Esophagus (tissue), 2 donors: ENCODE data around the gene TMEM145. TPM values are rescaled to one million over a fixed set of nuclear protein-coding genes. Genes with fewer than 3 reads are reported as not detected.
A peak's percentile ranks its signal among the peaks of the same experiment; 100 is the strongest.

Source experiments
- H3K27ac ChIP-seq, 2 donors: one replicate each; pipeline ENCODE4 v1.5.1; 2013; ENCODE audit warnings: low read depth in 2 of 2, mild to moderate bottlenecking in 2 of 2, inconsistent platforms in 1 of 2, low read length in 1 of 2, moderate library complexity in 1 of 2
- H3K27me3 ChIP-seq, 2 donors: one replicate each; pipeline ENCODE4 v1.6.1; 2013; ENCODE audit warnings: low read length in 2 of 2, control low read depth in 1 of 2, mild to moderate bottlenecking in 1 of 2; ENCODE audit not compliant: insufficient read depth in 2 of 2, control insufficient read depth in 1 of 2
- H3K36me3 ChIP-seq, 2 donors: one replicate each; pipeline ENCODE4 v1.6.1; 2013; ENCODE audit warnings: low read length in 1 of 2; ENCODE audit not compliant: control insufficient read depth in 2 of 2, insufficient read depth in 2 of 2
- H3K4me1 ChIP-seq, 2 donors: one replicate each; pipeline ENCODE4 v1.6.1; 2013; ENCODE audit warnings: low read length in 1 of 2; ENCODE audit not compliant: control insufficient read depth in 2 of 2, insufficient read depth in 2 of 2
- H3K4me3 ChIP-seq, 2 donors: one replicate each; pipeline ENCODE4 v1.5.1; 2013; ENCODE audit warnings: low read length in 2 of 2, mild to moderate bottlenecking in 2 of 2, low read depth in 1 of 2, moderate library complexity in 1 of 2
- H3K9me3 ChIP-seq, 2 donors: one replicate each; pipeline ENCODE4 v1.6.1; 2013; ENCODE audit warnings: mild to moderate bottlenecking in 2 of 2, low read depth in 1 of 2, low read length in 1 of 2, moderate library complexity in 1 of 2; ENCODE audit not compliant: control insufficient read depth in 2 of 2, insufficient read depth in 1 of 2
- WGBS, 2 donors: extraction: QIAGEN DNeasy Blood & Tissue Kit; methylation state at CpG; one replicate each; pipeline ENCODE4 v1.1.7; 2013; 5-methylcytosine and 5-hydroxymethylcytosine counted together
- polyA plus RNA-seq, 2 donors: library from polyadenylated mRNA; stranded (reverse); fragments of 200-250 nt; gene quantifications; one replicate each; pipeline ENCODE4 v1.2.3, GENCODE V29; 2013
- donor health status: healthy with polysubstance abuse.
- donor health status: Bipolar disorder and iron deficiency.

Gene TMEM145
- polyA plus RNA-seq, 2 donors, result 0.04 to 0.08 TPM

DNA sequence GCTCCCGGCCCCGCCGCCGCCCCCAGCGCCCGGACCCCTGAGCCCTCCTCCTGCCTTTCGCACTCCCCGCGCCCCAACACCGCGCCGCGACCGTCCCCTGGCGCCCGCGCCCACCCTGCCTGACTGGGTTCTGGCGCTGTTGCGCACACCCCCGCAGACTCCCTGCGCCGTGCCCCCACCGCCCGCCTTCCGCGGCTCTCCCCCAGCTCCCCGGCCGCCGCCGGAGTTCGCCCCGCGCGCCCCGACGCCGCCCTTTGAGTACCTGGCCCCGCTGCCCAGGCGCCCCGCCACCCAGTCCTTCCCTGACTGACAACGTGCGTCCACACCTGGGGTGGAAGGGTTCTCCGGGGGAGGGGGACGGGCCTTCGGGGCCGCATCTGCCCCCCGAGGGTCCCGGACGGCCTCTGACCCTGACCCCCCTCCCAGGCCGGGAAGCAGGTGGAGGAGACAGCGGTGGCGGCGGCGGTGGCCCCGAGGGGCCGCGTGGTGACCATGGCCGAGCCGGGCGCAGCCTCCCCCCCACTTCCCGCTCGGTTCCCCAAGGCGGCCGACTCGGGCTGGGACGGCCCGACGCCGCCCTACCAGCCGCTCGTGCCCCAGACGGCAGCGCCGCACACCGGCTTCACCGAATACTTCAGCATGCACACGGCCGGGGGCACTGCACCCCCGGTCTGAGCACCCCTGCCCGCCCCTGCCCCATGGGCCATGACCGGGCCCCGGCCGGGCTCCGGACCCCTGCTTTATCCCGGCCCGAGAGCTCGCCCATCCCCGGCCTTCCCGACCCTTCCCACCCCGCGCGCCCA lies 10.9 kb downstream of the TMEM145 start:
- H3K4me3 ChIP-seq, result peak overlapping the region; percentile 1 to 21
- H3K27ac ChIP-seq, result no peak overlapping the region

DNA sequence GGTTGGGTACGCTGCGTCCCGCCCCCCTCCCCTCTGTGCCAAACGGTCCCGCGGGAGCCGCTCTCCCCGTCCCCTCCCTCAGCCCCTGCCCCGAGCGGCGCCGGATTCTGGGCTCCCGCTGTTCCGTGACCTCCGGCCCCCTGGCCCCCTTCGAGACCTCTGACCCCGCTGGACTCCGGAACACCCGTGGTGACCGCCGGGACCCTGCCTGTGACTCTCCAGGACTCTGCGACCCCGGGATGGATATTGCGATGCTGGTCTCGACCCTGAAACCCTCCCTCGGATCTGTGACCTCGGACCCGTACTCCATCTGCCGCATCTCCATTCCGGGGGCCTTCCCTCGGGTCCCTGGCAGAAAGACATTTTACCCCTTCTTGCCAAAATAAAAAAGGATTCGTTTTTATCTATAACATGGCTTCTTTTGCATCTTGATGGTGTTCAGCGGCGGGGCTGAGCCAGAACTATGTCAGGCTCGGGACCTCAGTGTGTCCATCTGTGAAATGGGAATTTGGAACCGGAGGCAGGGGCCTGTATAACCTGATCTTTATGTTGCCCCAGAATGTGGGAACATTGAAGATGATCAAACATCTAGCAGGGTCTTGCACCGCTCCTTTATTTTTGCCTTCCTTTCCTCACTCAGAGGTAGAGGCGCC lies 11.7 kb downstream of the TMEM145 start:
- H3K36me3 ChIP-seq, result no peaks in the 10 kb centered on the region
- 3 to 4% methylated on average over 31 to 38 of the region's 38 CpGs for WGBS, 2 donors
- no peaks in the 10 kb centered on the region for H3K9me3 ChIP-seq
- H3K4me1 ChIP-seq, result peaks cover 3 to 5% of the 10 kb centered on the region in 2 donors
- no peak overlapping the region for H3K27ac ChIP-seq
- peaks cover 0 to 12% of the 10 kb centered on the region in 2 donors for H3K27me3 ChIP-seq
- peak overlapping the region; percentile 1 to 6 for H3K4me3 ChIP-seq

More for the DNA sequence above, 10.9 kb downstream of the TMEM145 start:
- Histone ChIP-seq H3K36me3 (no peaks in the 10 kb centered on the region), H3K27me3 (peaks cover 0 to 12% of the 10 kb centered on the region in 2 donors), H3K9me3 (no peaks in the 10 kb centered on the region), H3K4me1 (peaks cover 3 to 5% of the 10 kb centered on the region in 2 donors)
- 2 to 6% methylated on average over 48 to 92 of the region's 92 CpGs for WGBS, 2 donors

DNA sequence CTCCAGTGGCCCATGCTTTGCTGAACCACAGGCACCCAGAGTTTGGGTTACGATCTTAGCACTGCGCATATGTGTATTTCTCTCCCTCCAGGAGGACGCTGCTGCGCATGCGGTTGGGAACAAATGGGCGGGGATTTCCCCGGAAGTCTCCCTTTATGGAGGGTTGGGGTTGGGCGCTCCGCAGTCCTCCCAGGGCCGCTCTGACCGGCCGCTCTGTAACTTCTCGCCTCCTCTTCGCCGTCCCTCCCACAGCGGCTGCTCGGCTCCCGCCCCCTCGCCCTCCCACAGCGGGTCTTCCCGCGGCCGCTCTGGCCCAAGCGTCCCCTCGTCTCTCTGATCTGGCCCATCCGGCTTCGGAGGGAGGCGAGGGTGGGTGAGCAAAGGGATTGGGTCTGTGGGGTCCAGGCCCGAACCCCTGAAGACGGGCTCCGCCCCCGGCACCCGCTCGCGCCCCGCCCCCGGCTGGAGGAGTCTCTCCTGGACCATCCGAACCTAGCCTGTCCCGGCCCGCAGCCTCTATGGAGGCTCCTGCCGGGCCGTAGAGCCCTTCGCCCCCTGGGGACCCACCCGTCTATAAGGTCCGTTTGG lies 12.3 kb downstream of the TMEM145 start, which contains the start of gene MEGF8:
Gene MEGF8 (plus strand): TSS at position 328 of the 588 bp plus-strand sequence. CDS start 609 bp downstream, outside the sequence.
- Histone ChIP-seq H3K27ac (peak within 1 kb of the TSS; percentile 79 to 83), H3K4me3 (peak within 1 kb of the TSS; percentile 87 to 94), H3K4me1 (peaks cover 3 to 5% of the 10 kb centered on the region in 2 donors), H3K36me3 (no peaks in the 10 kb centered on the region), H3K27me3 (peaks cover 0 to 12% of the 10 kb centered on the region in 2 donors), H3K9me3 (no peaks in the 10 kb centered on the region)
- 1% methylated on average over 44 to 45 of the region's 45 CpGs for WGBS, 2 donors

DNA sequence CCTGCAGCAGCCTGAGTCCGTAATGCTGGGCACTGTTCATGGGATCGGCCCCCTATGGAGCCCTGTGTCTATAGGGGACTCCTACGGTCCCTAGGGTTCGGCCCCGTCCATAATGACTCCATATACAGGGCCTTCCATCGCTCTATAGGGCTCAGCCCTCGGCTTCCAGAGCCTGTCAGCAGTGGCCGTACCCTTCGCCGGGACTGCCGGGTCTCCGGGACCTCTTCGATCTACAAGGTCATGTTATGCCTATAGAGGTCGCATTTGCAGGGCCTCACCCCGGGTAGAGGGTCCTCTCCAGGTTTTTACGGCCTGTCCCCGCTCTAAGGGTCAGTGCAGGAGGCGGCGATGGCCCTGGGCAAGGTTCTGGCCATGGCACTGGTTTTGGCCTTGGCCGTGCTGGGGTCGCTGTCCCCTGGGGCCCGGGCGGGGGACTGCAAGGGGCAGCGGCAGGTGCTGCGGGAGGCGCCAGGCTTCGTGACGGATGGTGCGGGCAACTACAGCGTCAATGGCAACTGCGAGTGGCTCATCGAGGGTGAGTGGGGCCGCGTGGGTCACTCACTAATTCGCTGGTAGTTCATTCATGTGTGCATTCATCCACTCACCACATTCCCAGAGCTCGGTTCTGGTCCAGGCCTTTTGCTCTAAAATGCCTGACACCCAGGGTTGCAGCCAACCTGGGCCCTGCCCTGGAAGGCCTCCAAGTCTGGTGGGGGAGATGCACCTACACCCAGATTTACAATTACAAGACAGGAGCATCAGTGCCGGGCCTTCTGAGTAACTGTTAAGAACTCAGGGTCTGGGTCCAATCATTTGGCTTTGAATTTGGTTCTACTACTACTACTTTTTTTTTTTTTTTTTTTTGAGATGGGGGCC lies 13.0 kb downstream of the TMEM145 start:
- H3K4me1 ChIP-seq, result peaks cover 3 to 5% of the 10 kb centered on the region in 2 donors
- H3K27me3 ChIP-seq, result peaks cover 0 to 12% of the 10 kb centered on the region in 2 donors
- H3K9me3 ChIP-seq, result no peaks in the 10 kb centered on the region
- WGBS, 2 donors, result 5 to 6% methylated on average over 37 of the region's 37 CpGs
- H3K4me3 ChIP-seq, result peak overlapping the region; percentile 87 to 94
- no peaks in the 10 kb centered on the region for H3K36me3 ChIP-seq
- peak overlapping the region; percentile 79 to 83 for H3K27ac ChIP-seq

DNA sequence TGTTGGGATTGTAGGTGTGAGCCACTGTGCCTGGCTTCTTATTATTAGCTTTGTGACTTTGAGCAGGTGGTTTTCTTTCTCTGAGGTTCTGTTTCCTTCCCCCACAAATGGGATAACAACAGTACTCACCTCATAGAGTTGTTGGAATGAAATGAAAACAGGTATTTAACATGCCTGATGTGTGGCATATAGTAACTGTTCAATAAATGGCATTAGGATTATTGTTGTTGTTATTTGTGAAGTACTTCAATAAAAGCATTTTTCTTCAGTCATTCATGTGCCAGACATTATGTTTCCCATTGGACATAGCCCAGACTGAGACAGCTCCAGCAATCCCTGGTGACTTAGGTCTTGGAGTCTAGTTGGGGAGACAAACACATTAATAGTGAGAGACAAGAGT lies 13.9 kb downstream of the TMEM145 start:
- Histone ChIP-seq H3K36me3 (no peaks in the 10 kb centered on the region), H3K27ac (no peak overlapping the region), H3K4me3 (no peak overlapping the region), H3K4me1 (peaks cover 3 to 5% of the 10 kb centered on the region in 2 donors), H3K9me3 (no peaks in the 10 kb centered on the region), H3K27me3 (peaks cover 0 to 12% of the 10 kb centered on the region in 2 donors)

DNA sequence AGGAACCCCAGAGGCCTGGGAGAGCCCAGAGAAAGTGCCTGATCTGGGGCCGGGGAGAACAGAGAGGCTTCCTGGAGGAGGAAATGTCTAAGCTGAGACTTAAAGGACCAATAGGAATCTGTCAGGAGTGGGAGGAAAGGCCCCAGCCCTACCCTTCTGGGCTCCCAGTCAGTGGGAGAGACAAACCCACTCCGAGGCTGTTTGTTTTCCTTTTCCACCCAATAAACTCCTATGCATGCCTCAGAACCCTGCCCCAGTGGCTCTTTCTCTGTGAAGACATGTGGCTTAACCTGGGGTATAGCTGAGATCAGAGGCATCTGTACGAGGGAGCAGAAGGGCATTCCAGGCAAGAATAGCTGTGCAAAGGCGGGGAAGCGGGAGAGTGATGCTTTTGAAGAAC lies 14.3 kb downstream of the TMEM145 start:
- peaks cover 3 to 5% of the 10 kb centered on the region in 2 donors for H3K4me1 ChIP-seq
- WGBS, 2 donors, result 85 to 87% methylated on average over 5 of the region's 5 CpGs
- peaks cover 0 to 12% of the 10 kb centered on the region in 2 donors for H3K27me3 ChIP-seq
- H3K9me3 ChIP-seq, result no peaks in the 10 kb centered on the region
- no peak overlapping the region for H3K4me3 ChIP-seq
- H3K27ac ChIP-seq, result no peak overlapping the region
- no peaks in the 10 kb centered on the region for H3K36me3 ChIP-seq

DNA sequence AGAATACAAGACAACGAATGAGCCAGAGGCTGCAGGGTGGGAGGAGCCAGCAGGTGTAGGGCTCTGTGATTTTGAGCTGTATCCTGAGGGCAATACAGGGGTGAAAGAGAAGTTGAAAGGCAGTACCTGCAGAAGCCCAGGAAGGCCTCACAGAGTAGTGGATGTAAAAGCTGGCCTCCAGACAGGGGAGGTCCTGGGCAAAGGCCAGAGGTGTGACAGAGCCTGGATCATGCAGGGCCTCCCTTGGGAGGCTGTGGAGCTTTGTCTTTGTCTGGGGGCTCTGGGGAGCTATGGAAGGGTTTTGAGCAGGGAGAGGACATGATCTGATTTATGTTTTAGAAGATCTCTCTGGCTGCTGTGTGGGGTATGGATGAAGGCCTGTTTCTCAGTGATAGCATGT lies 15.0 kb downstream of the TMEM145 start:
- peaks cover 3 to 5% of the 10 kb centered on the region in 2 donors for H3K4me1 ChIP-seq
- 55 to 69% methylated on average over 1 of the region's 1 CpG for WGBS, 2 donors
- peaks cover 0 to 12% of the 10 kb centered on the region in 2 donors for H3K27me3 ChIP-seq
- no peaks in the 10 kb centered on the region for H3K36me3 ChIP-seq
- H3K27ac ChIP-seq, result no peak overlapping the region
- no peak overlapping the region for H3K4me3 ChIP-seq
- no peaks in the 10 kb centered on the region for H3K9me3 ChIP-seq

DNA sequence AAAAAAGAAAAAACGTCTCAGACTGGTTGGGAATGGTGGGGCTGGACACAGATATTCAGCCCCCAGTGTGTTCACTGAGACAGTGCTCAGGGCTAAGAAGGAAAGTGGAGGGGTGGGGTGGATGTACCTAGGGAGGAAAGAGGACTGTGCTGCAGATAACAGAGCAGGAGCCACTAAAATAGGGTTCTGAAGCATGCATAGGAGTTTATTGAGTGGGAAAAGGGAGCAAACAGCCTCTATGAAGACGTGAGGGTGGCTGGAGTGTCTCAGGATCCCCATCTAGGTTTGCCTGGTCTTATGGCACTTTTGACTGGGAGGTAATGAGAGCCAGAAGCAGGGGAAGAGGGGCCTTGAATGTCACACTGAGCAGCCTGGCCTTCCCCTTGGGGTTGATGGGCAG lies 15.7 kb downstream of the TMEM145 start:
- Histone ChIP-seq H3K27ac (no peak overlapping the region), H3K36me3 (peaks cover 0 to 2% of the 10 kb centered on the region in 2 donors), H3K4me3 (no peak overlapping the region), H3K9me3 (no peaks in the 10 kb centered on the region), H3K4me1 (peaks cover 3 to 5% of the 10 kb centered on the region in 2 donors), H3K27me3 (peaks cover 0 to 8% of the 10 kb centered on the region in 2 donors)
- WGBS, 2 donors, result 72 to 81% methylated on average over 2 of the region's 2 CpGs

DNA sequence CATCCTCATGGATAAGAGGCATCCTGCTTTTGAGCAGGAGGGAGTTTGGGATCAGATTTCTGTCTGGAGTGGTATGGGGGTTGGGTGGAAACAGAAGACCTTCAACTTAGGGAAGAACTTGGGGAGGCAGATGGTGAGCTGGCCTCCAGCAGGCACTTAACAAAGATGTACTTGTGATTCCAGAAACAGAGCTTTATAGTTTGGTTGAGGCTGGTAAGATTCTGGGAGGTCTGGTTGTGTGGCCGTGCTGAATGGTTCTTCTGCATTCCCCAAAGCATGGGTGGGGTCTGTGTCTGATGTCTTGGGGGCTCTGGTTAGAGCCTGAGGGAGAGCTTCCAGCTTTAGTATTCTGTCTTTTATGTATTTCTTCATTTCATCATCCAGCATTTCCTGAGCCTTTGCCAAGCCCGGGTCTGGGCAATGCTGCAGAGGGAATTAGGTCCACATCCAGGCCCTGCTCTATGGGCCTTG lies 17.2 kb downstream of the TMEM145 start:
- H3K4me1 ChIP-seq, result peaks cover 3 to 5% of the 10 kb centered on the region in 2 donors
- H3K27me3 ChIP-seq, result no peaks in the 10 kb centered on the region
- H3K36me3 ChIP-seq, result peaks cover 0 to 9% of the 10 kb centered on the region in 2 donors
- H3K9me3 ChIP-seq, result no peaks in the 10 kb centered on the region
- WGBS, 2 donors, result 37 to 53% methylated on average over 2 of the region's 2 CpGs
- H3K4me3 ChIP-seq, result no peak overlapping the region
- H3K27ac ChIP-seq, result no peak overlapping the region
